Measurements from ENCODE around the gene ZC3H4.

DNA sequence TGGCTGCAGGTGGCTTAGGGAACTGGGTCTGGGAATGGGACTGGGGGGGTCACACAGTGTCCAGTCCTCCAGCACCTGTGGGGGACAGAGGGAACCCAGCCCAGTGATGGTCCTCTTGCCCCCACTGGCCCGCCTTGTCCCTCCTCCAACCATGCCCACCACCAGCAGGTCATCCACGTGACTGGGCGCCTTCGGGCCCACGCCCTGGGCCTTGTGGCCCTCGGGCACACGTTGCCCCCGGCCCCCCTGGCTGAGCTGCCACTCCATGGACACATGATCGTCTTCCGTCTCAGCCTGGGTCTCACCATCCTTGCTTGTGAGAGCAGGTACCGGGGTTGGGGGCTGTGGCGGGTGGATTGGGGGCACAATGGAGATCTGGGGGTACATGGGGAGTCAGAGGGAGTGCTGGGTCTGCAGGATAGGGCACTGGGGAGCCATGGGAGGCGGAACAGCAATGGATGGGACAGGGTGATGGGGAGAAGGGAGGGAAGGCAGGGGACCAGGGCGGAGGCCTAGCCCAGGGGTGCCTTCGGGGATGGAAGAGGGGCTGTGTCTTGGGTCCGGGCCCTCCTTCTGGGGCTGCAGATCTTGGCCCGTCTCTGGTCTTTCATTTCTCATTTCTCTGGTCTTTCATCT is 74.2 kb downstream of the ZC3H4 start:
- no peak for TF ChIP-seq POLR2A (IDR thresholded peaks at IDR 0.05; ENCODE audit: low read length)
- no peak for TF ChIP-seq GATA1 (IDR thresholded peaks at IDR 0.05; ENCODE audit: low read depth, low read length)

All from erythroblast (primary cell).